ENCODE results near the gene KRTAP4-3. TPM values are rescaled to one million over a fixed set of nuclear protein-coding genes. Genes with fewer than 3 reads are reported as not detected.

The KRTAP4-3 gene
- not detected for total RNA-seq

DNA sequence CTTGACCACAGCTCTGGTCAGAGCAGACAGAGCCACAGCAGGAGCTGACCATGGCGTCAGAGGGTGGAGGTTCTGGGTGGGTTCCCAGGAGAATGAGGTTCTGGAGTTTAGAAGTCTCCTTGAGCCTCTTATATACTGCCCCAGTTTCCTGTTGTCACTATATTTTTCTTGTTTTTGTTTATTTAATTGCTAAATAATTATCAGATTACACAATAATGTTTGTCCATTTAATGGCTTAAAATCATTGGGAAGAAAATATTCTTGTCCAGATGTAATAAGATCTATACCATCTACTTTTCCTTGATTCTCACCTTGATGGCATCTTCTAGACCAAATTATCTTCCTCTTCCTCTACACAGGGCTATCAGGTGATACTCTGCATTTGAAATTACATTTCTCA lies at the start of gene KRTAP4-3:
KRTAP4-3 (minus strand) TSS at position 101 of the 400 bp plus-strand sequence; CDS start at position 52, 49 bp downstream.

GRCh38 chr17:41189837-41190318 lies 21.9 kb upstream of the KRTAP4-3 start, which contains the start of gene KRTAP9-1:
Gene KRTAP9-1 (plus strand): TSS chr17:41189887. CDS start chr17:41189887, 0 bp downstream.

DNA sequence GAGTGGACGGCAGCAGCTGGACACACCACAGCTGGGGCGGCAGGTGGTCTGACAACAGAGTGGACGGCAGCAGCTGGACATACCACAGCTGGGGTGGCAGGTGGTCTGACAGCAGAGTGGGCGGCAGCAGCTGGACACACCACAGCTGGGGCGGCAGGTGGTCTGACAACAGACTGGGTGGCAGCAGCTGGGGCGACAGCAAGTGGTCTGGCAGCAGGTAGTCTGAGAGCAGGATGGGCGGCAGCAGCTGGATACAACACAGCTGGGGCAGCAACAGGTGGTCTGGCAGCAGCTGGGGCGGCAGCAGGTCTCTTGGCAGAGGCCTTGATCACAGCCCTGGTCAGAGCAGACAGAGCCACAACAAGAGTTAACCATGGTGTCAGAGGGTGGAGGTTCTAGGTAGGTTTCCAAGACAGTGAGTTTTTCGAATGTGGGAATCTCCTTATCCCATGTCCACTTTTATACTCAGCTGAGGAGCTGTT lies 16.5 kb upstream of the KRTAP4-3 start, which contains the start of gene KRTAP4-1:
KRTAP4-1 (minus strand) TSS at position 432 of the 482 bp plus-strand sequence; CDS start at position 375, 57 bp downstream.

DNA sequence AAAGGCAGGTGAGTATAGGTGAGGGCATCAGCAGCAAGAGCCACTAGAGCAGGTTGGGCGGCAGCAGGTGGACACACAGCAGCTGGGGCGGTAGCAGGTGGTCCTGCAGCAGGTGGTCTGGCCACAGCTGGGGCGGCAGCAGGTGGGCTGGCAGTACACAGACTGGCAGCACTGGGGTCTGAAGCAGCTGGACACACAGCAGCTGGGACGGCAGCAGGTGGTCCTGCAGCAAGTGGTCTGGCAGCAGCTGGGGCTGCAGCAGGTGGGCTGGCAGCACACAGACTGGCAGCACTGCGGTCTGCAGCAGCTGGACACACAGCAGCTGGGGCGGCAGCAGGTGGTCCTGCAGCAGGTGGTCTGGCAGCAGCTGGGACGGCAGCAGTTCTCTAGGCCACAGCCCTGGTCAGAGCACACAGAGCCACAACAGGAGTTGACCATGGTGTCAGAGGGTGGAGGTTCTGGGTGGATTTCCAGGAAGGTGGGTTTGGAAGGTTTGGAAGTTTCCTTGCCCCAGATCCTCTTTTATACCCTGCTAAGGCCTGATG lies 9.8 kb upstream of the KRTAP4-3 start, which contains the start of gene KRTAP4-2:
KRTAP4-2 (minus strand) TSS at position 495 of the 545 bp plus-strand sequence; CDS start at position 438, 57 bp downstream.

GRCh38 chr17:41160648-41161047 lies 7.4 kb downstream of the KRTAP4-3 start, which contains the start of gene KRTAP4-4:
Gene KRTAP4-4 (minus strand): TSS chr17:41160748. CDS start chr17:41160691, 57 bp downstream.

DNA sequence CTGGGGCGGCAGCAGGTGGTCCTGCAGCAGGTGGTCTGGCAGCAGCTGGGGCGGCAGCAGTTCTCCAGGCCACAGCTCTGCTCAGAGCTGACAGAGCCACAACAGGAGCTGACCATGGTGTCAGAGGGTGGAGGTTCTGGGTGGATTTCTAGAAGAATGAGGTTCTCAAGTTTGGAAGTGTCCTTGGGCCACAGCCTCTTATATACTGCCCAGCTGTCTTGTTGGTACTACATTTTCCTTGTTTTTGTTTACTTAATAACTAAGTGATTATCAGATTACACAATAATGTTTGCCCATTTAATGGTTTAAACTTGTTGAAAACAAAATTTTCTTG lies 18.4 kb downstream of the KRTAP4-3 start, which contains the start of gene KRTAP4-5:
KRTAP4-5 (minus strand) TSS at position 174 of the 334 bp plus-strand sequence; CDS start at position 116, 58 bp downstream.

DNA sequence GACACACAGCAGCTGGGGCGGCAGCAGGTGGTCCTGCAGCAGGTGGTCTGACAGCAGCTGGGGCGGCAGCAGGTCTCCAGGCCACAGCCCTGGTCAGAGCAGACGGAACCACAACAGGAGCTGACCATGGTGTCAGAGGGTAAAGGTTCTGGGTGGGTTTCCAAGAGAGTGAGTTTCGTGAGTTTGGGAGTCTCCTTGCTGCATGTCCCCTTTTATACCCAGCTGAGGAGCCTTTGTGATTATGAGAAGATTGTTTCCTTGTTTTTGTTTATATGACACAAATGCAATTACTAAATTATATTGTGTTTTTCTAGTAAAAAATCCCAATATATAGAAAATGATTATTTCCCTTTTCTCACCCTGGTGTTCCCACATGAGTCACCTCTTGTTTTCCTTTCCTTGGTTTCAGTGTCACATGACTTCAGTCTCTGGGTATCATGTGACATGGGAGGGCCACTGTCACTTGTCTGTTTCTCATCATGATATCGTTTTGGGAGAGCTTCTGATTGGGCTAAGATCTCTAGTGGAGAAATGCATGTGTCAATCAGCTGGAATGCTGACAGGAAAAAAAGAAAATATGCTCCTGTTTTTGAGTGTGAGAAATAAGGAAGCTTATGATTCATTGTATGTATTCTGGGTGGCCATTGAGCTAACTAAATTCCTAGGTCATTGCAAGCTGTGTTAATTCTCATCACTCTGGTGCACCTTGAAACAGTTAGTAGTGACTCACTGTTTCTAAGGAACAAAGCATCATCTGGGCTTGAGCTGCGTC lies 27.5 kb downstream of the KRTAP4-3 start, which contains the start of gene KRTAP4-6:
KRTAP4-6 (minus strand) TSS at position 185 of the 772 bp plus-strand sequence; CDS start at position 128, 57 bp downstream.

DNA sequence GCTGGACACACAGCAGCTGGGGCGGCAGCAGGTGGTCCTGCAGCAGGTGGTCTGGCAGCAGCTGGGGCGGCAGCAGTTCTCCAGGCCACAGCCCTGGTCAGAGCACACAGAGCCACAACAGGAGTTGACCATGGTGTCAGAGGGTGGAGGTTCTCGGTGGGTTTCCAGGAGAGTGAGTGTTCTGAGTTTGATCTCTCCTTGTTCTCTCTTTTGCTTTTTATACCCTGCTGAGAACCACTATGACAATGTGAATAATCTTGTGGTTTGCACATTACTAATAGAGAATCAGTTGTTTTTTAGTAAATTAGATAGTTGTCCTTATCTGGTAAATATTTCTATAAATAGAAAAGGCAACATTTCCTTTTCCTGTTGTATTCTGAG lies 44.0 kb downstream of the KRTAP4-3 start, which contains the start of gene KRTAP4-12:
KRTAP4-12 (minus strand) TSS at position 192 of the 381 bp plus-strand sequence; CDS start at position 132, 60 bp downstream.

DNA sequence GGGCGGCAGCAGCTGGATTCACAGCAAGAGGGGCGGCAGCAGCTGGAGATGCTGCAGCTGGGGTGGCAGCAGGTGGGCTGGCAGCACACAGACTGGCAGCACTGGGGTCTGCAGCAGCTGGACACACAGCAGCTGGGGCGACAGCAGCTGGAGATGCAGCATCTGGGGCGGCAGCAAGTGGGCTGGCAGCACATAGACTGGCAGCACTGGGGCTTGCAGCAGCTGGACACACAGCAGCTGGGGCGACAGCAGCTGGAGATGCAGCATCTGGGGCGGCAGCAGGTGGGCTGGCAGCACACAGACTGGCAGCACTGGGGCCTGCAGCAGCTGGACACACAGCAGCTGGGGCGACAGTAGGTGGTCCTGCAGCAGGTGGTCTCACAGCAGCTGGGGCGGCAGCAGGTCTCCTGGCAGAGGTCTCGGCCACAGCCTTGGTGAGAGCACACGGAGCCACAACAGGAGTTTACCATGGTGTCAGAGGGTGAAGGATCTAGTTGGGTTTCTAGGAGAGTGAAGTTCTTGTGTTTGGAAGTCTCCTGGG lies 50.1 kb downstream of the KRTAP4-3 start, which contains the start of gene KRTAP4-11:
KRTAP4-11 (minus strand) TSS at position 528 of the 541 bp plus-strand sequence; CDS start at position 470, 58 bp downstream.

Other genes with a start within 250 kb of the KRTAP4-3 start
- gene KRT23, start 230.6 kb downstream of the KRTAP4-3 start, total RNA-seq = 9.0 TPM
- gene KRT39, start 201.3 kb downstream of the KRTAP4-3 start, total RNA-seq = 0.44 TPM
- 1.4 TPM for gene KRT40, start 183.9 kb downstream of the KRTAP4-3 start, total RNA-seq
- not detected for gene KRTAP3-3, start 174.1 kb downstream of the KRTAP4-3 start, total RNA-seq
- gene KRTAP3-2, start 168.3 kb downstream of the KRTAP4-3 start, total RNA-seq = not detected
- gene KRTAP3-1, start 159.1 kb downstream of the KRTAP4-3 start, total RNA-seq = not detected
- gene KRTAP1-5, start 141.0 kb downstream of the KRTAP4-3 start, total RNA-seq = not detected
- not detected for gene KRTAP1-4, start 138.0 kb downstream of the KRTAP4-3 start, total RNA-seq
- not detected for gene KRTAP1-3, start 133.3 kb downstream of the KRTAP4-3 start, total RNA-seq
- gene KRTAP1-1, start 126.8 kb downstream of the KRTAP4-3 start, total RNA-seq = not detected
- not detected for gene KRTAP2-1, start 120.9 kb downstream of the KRTAP4-3 start, total RNA-seq
- not detected for gene KRTAP2-2, start 113.0 kb downstream of the KRTAP4-3 start, total RNA-seq
- gene KRTAP2-3, start 108.1 kb downstream of the KRTAP4-3 start, total RNA-seq = not detected
- not detected for gene KRTAP2-4, start 102.3 kb downstream of the KRTAP4-3 start, total RNA-seq
- not detected for gene KRTAP4-7, start 84.1 kb downstream of the KRTAP4-3 start, total RNA-seq
- gene KRTAP4-8, start 70.1 kb downstream of the KRTAP4-3 start, total RNA-seq = not detected
- not detected for gene KRTAP4-16, start 66.0 kb downstream of the KRTAP4-3 start, total RNA-seq
- gene KRTAP4-9, start 62.8 kb downstream of the KRTAP4-3 start, total RNA-seq = not detected
- gene KRTAP4-11, start 49.8 kb downstream of the KRTAP4-3 start, total RNA-seq = not detected
- gene KRTAP4-12, start 44.0 kb downstream of the KRTAP4-3 start, total RNA-seq = not detected
- not detected for gene KRTAP4-6, start 27.7 kb downstream of the KRTAP4-3 start, total RNA-seq
- not detected for gene KRTAP4-5, start 18.4 kb downstream of the KRTAP4-3 start, total RNA-seq
- not detected for gene KRTAP4-4, start 7.5 kb downstream of the KRTAP4-3 start, total RNA-seq
- gene KRTAP4-2, start 10.0 kb upstream of the KRTAP4-3 start, total RNA-seq = not detected
- not detected for gene KRTAP4-1, start 16.7 kb upstream of the KRTAP4-3 start, total RNA-seq
- not detected for gene KRTAP9-1, start 21.7 kb upstream of the KRTAP4-3 start, total RNA-seq
- not detected for gene KRTAP9-2, start 58.4 kb upstream of the KRTAP4-3 start, total RNA-seq
- not detected for gene KRTAP9-3, start 64.2 kb upstream of the KRTAP4-3 start, total RNA-seq
- gene KRTAP9-8, start 69.8 kb upstream of the KRTAP4-3 start, total RNA-seq = 0.44 TPM
- gene KRTAP9-4, start 81.5 kb upstream of the KRTAP4-3 start, total RNA-seq = not detected
- gene KRTAP9-9, start 87.2 kb upstream of the KRTAP4-3 start, total RNA-seq = not detected
- not detected for gene KRTAP9-6, start 97.2 kb upstream of the KRTAP4-3 start, total RNA-seq
- gene KRTAP9-7, start 107.5 kb upstream of the KRTAP4-3 start, total RNA-seq = not detected
- not detected for gene KRTAP29-1, start 134.6 kb upstream of the KRTAP4-3 start, total RNA-seq
- gene KRTAP16-1, start 141.1 kb upstream of the KRTAP4-3 start, total RNA-seq = not detected
- gene KRTAP17-1, start 147.5 kb upstream of the KRTAP4-3 start, total RNA-seq = not detected
- gene KRT33A, start 182.6 kb upstream of the KRTAP4-3 start, total RNA-seq = not detected
- not detected for gene KRT33B, start 201.6 kb upstream of the KRTAP4-3 start, total RNA-seq
- gene KRT34, start 214.1 kb upstream of the KRTAP4-3 start, total RNA-seq = not detected
- not detected for gene KRT31, start 229.4 kb upstream of the KRTAP4-3 start, total RNA-seq

All from camera-type eye (tissue), 1 donor.